Activated CD4-positive, alpha-beta T cell treated with anti-CD3 and anti-CD28 coated beads for 48 hours (primary cell): Measurements from ENCODE around the gene ZNF260.

Source experiments
- DNase-seq: peaks from one replicate; pipeline ENCODE4 v3.0.0-alpha.2; 2020

The ZNF260 gene

DNA sequence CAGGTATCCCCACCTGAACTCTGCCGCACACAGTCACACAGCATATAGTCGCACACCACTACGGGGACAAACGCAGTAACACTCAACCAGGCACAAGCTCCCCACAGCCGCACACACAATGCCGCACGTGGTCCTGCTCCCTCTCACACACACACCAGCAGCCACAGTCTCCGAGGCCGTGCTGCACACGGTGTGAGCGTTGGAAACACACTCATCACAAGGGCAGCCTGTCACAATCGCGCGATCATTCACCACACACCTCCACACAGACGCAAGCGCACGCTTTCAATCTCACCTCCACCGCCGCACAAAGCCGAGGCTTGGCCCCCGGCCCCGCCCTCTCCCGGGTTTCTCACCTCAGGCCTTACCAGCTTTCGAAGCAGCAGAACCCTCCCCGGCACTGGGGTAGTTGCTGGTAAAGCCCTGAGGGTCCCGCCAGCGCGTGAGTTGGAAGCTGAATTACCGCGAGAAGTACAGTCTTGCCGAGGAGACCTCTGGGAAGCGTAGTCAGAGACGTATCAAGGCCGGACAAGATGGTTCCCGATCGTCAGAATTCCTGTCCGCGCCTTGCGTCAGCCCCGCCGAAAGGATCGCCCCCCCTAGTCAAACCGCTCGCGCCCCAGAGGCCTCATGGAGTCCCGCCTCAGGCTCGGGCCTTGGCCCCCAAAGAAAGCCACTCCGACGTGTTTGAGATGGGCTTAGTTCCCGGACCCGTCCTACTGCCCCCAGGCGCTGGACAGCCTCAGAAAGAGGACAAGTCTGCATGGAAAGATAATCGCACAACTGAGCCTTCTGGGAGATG, 38.8 kb downstream of the ZNF260 start, which contains the start of gene ZNF566:
Gene ZNF566, minus strand, starts transcription at position 444 of the 802 bp plus-strand sequence. CDS start 13,004 bp downstream, outside the sequence.
- peak; percentile 96 for DNase-seq

DNA sequence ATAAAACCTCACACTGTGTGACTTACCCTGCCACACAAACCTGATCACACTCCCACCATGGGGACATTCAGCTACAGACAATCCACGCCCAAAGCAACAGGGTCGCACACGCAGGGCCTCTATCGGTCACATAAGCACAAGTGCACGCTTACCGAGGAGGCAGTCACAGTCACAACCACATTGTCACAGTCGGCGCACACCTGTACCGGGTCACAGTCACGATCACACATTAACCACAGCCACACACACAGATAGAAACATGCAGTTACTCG, 39.3 kb downstream of the ZNF260 start:
- no peak for DNase-seq

DNA sequence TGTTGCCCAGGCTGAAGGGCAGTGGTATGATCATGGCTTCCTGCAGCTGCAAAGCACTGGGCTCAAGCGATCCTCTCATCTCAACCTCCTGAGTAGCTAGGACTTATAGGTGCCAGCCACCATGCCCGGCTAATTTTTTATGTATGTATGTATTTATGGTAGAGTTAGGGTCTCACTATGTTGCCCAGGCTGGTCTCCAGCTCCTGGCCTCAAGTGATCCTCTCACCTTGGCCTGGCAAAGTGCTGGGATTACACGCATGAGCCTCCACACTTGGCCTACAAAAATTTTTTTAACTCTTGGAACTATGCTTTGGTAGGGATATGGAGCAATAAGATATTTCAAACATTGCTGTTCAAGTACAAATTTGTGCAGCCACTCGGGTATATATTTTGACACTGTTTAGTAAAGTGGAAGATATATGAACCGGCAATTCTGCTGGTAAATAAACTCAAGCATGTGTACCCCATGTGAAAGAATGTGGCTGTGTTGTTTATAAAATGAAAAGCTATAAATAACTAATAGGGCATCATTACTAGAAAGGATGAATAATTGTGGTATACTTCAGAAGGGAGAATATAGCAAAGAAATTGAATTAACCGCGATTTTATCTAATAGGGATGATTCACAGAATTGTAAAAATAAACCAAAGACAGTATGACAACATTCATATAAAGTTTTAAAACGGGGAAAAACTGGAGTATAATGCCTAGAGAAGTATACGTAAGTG, 39.8 kb downstream of the ZNF260 start:
- no peak for DNase-seq

DNA sequence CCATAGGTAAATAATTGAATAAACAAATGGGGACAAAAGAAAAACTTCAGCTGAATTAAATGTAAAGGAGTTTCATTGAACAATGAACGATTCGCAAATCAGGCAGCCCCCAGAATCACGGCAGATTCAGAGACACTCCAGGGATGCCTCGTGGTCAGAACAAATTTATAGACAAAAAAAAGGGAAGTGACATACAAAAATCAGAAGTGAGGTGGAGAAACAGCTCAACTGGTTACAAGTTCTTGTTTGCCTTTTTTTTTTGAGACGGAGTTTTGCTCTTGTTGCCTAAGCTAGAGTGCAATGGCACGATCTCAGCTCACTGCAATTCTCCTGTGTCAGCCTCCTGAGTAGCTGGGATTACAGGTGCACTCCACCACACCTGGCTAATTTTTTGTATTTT, 44.4 kb downstream of the ZNF260 start:
- DNase-seq, result no peak

DNA sequence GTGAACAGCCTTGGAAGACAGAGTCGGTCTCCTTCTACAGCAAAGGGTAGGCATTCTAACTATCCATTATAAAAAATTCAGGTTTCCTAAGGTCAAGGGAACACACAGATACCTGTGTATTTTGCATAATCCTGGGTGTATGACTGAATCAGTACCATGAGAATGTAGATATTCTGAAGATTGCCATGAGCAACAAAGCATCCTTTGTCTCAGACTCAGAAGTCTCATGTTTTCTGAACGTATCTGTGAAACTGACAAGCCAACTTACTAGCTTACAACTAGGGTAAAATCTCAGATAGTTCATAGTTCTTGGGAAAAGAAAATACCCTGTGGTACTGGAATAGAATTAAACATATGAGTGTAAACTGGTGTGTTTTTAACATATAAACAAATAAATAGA, 45.2 kb downstream of the ZNF260 start:
- DNase-seq, result no peak
